SK-N-SH (cell line): ENCODE data around the gene OSBPL9. TPM values are rescaled to one million over a fixed set of nuclear protein-coding genes. Genes with fewer than 3 reads are reported as not detected.

Experiments used
- CTCF ChIA-PET: fragments of 300-600, 350-600 bp; formaldehyde crosslinking; extraction: SDS; loops from one replicate; lab custom pipeline; 2021; lab: Yijun Ruan, JAX
- POLR2A ChIA-PET: fragments of 350-600 bp; sonication (Branson Sonifier 250); formaldehyde crosslinking; extraction: SDS; loops from one replicate; lab custom pipeline; 2020; ENCODE audit warnings: antibody characterized with exemption, inconsistent platforms; lab: Yijun Ruan, JAX
- DNase-seq: peaks from one replicate; pipeline ENCODE4 v3.0.0; 2012
- H2AFZ ChIP-seq: fragments of 200-600 bp; sonication (generic); 2 replicates; pipeline ENCODE4 v1.8.1; 2016; ENCODE audit warnings: antibody characterized with exemption, mild to moderate bottlenecking, low read depth
- H3F3A ChIP-seq: fragments of 200-600 bp; sonication (generic); replicated peaks from 2 replicates; pipeline ENCODE3; 2016; ENCODE audit warnings: antibody characterized with exemption, mild to moderate bottlenecking; ENCODE audit not compliant: insufficient read depth
- H3K27ac ChIP-seq, 2 experiments: fragments of 200-500 bp in 1 of 2; fragments of 200-600 bp in 1 of 2; sonication (Bioruptor generic) in 1 of 2; sonication (generic), shearing (Covaris generic) in 1 of 2; 2 replicates each; pipeline versions ENCODE4 v1.5.1 to v1.6.1; 2014 to 2016; ENCODE audit warnings: low read depth in 2 of 2, inconsistent platforms in 1 of 2, low read length in 1 of 2, mild to moderate bottlenecking in 1 of 2, mixed read lengths in 1 of 2
- H3K27me3 ChIP-seq: fragments of 200-600 bp; sonication (generic), shearing (Covaris generic); 2 replicates; pipeline ENCODE4 v1.6.1; 2016; ENCODE audit warnings: mixed run types; ENCODE audit not compliant: insufficient read depth
- H3K36me3 ChIP-seq, 2 experiments: fragments of 200-500 bp in 1 of 2; fragments of 200-600 bp in 1 of 2; sonication (Bioruptor generic) in 1 of 2; sonication (generic) in 1 of 2; replicated peaks in 1 of 2; 2 replicates each; pipeline versions ENCODE3 to v1.5.1; 2014 to 2016; ENCODE audit warnings: low read length in 1 of 2, mild to moderate bottlenecking in 1 of 2; ENCODE audit not compliant: insufficient read depth in 2 of 2, control insufficient read depth in 1 of 2
- H3K4me1 ChIP-seq, 2 experiments: fragments of 200-500 bp in 1 of 2; fragments of 200-600 bp in 1 of 2; sonication (Bioruptor generic) in 1 of 2; sonication (generic), shearing (Covaris generic) in 1 of 2; 2 replicates each; pipeline versions ENCODE4 v1.5.1 to v1.6.1; 2014 to 2016; ENCODE audit warnings: low read depth in 1 of 2, low read length in 1 of 2, mixed run types in 1 of 2; ENCODE audit not compliant: insufficient read depth in 2 of 2, control insufficient read depth in 1 of 2
- H3K4me2 ChIP-seq: fragments of 200-600 bp; sonication (generic), shearing (Covaris generic); 2 replicates; pipeline ENCODE4 v1.6.1; 2017; ENCODE audit warnings: mixed run types
- H3K4me3 ChIP-seq, 2 experiments: fragments of 200-500 bp in 1 of 2; fragments of 200-600 bp in 1 of 2; sonication (Bioruptor generic) in 1 of 2; sonication (generic), shearing (Covaris generic) in 1 of 2; 2 replicates each; pipeline versions ENCODE4 v1.5.1 to v1.8.1; 2014 to 2016; ENCODE audit warnings: low read depth in 2 of 2, inconsistent platforms in 1 of 2, low read length in 1 of 2, mild to moderate bottlenecking in 1 of 2, mixed read lengths in 1 of 2, moderate library complexity in 1 of 2
- H3K79me2 ChIP-seq: fragments of 200-600 bp; sonication (generic); 2 replicates; pipeline ENCODE4 v1.8.1; 2017; ENCODE audit warnings: mild to moderate bottlenecking; ENCODE audit not compliant: insufficient read depth
- H3K9ac ChIP-seq: fragments of 200-600 bp; sonication (generic); 2 replicates; pipeline ENCODE4 v1.6.1; 2017; ENCODE audit warnings: mixed run types
- H3K9me2 ChIP-seq: fragments of 200-600 bp; sonication (generic); 2 replicates; pipeline ENCODE4 v1.6.1; 2017; ENCODE audit warnings: mixed run types
- H3K9me3 ChIP-seq: fragments of 200-600 bp; sonication (generic); 2 replicates; pipeline ENCODE4 v1.6.1; 2017; ENCODE audit warnings: mixed run types, mild to moderate bottlenecking, moderate library complexity
- H4K20me1 ChIP-seq: fragments of 200-600 bp; sonication (generic); 2 replicates; pipeline ENCODE4 v1.6.1; 2017; ENCODE audit warnings: mild to moderate bottlenecking, mixed run types; ENCODE audit not compliant: insufficient read depth
- EZH2phosphoT487 ChIP-seq: fragments of 200-600 bp; sonication (generic); IDR thresholded peaks from 2 replicates; pipeline ENCODE4 v1.6.1; 2017; ENCODE audit warnings: low read depth, mixed run types, mild to moderate bottlenecking, antibody characterized with exemption, moderate library complexity, borderline replicate concordance
- FOSL2 ChIP-seq: IDR thresholded peaks from 2 replicates; pipeline ENCODE4 v1.4.0; 2012; ENCODE audit warnings: low read depth, mild to moderate bottlenecking, moderate library complexity, borderline replicate concordance
- FOXJ3 ChIP-seq: sonication (generic); formaldehyde crosslinking; IDR thresholded peaks from 2 replicates; pipeline ENCODE4 v1.5.1; 2020; ENCODE audit warnings: mild to moderate bottlenecking, missing genetic modification reagents
- FOXM1 ChIP-seq: IDR thresholded peaks from 2 replicates; pipeline ENCODE4 v1.4.0; 2012; ENCODE audit warnings: low read depth, mild to moderate bottlenecking
- JUND ChIP-seq: IDR thresholded peaks from 2 replicates; pipeline ENCODE4 v1.4.0; 2012
- MEF2A ChIP-seq: IDR thresholded peaks from 2 replicates; pipeline ENCODE4 v1.4.0; 2012; ENCODE audit warnings: low read depth, borderline replicate concordance
- TEAD4 ChIP-seq: IDR thresholded peaks from 2 replicates; pipeline ENCODE4 v1.4.0; 2012; ENCODE audit warnings: mild to moderate bottlenecking, borderline replicate concordance; ENCODE audit not compliant: insufficient read depth
- ZBTB33 ChIP-seq: IDR thresholded peaks from 2 replicates; pipeline ENCODE4 v1.4.0; 2012; ENCODE audit warnings: low read depth, borderline replicate concordance
- WGBS: methylation state at CpG from one replicate; pipeline ENCODE4 v1.1.6; 2017; ENCODE audit warnings: low lambda C conversion rate; 5-methylcytosine and 5-hydroxymethylcytosine counted together
- polyA plus RNA-seq, 3 experiments: library from polyadenylated mRNA; depleted of rRNA; stranded (reverse); fragments of >200 nt; gene quantifications; 2 replicates each; pipeline ENCODE4 v1.2.3, GENCODE V29; 2012
- TF ChIP-seq, protein P1 (sequence below): IDR thresholded peaks from 2 replicates; pipeline ENCODE4 v1.6.1; 2012; ENCODE audit warnings: mild to moderate bottlenecking, low read depth, low read length, moderate library complexity
- TF ChIP-seq, protein P2 (sequence below): IDR thresholded peaks from 2 replicates; pipeline ENCODE4 v1.4.0; 2012; ENCODE audit warnings: low read depth

OSBPL9 gene
- polyA plus RNA-seq, 1 of the 3 experiments (the other 2 are of a cell fraction), result 43.9 TPM

DNA sequence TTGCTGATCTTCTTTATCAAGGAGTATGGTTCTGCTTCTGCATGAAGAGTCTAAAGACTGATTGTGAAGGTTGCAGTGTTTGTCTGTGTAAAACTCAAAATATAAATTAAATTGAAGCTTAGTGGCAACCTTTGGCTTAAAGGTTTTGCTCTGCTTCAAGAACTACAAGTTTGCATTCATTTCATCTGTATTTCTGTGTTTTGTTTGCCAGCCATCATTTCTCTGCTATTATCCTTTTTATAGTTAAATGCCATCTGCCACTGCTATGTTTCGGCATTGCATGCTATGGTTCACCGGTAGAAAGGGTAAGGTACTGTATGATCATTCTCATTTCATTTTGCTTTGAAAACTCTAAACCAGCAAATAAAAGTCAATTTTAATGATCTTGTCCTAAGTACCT, 52.9 kb downstream of the OSBPL9 start:
- ChIA-PET POLR2A (no interaction called here), CTCF (no interaction called here)
- no peak for DNase-seq
- WGBS, result 84% methylated on average over 2 of the region's 2 CpGs
- no peak for TF ChIP-seq FOXJ3 (CRISPR knock-in tag)
- TF ChIP-seq ZBTB33, result no peak
- no peak for TF ChIP-seq FOXM1
- TF ChIP-seq FOSL2, result no peak
- TF ChIP-seq JUND, result no peak
- TF ChIP-seq, protein P1, sequence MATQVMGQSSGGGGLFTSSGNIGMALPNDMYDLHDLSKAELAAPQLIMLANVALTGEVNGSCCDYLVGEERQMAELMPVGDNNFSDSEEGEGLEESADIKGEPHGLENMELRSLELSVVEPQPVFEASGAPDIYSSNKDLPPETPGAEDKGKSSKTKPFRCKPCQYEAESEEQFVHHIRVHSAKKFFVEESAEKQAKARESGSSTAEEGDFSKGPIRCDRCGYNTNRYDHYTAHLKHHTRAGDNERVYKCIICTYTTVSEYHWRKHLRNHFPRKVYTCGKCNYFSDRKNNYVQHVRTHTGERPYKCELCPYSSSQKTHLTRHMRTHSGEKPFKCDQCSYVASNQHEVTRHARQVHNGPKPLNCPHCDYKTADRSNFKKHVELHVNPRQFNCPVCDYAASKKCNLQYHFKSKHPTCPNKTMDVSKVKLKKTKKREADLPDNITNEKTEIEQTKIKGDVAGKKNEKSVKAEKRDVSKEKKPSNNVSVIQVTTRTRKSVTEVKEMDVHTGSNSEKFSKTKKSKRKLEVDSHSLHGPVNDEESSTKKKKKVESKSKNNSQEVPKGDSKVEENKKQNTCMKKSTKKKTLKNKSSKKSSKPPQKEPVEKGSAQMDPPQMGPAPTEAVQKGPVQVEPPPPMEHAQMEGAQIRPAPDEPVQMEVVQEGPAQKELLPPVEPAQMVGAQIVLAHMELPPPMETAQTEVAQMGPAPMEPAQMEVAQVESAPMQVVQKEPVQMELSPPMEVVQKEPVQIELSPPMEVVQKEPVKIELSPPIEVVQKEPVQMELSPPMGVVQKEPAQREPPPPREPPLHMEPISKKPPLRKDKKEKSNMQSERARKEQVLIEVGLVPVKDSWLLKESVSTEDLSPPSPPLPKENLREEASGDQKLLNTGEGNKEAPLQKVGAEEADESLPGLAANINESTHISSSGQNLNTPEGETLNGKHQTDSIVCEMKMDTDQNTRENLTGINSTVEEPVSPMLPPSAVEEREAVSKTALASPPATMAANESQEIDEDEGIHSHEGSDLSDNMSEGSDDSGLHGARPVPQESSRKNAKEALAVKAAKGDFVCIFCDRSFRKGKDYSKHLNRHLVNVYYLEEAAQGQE, result no peak
- TF ChIP-seq, protein P2, sequence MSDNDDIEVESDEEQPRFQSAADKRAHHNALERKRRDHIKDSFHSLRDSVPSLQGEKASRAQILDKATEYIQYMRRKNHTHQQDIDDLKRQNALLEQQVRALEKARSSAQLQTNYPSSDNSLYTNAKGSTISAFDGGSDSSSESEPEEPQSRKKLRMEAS, result no peak
- no peak for TF ChIP-seq EZH2phosphoT487
- no peak for TF ChIP-seq TEAD4
- TF ChIP-seq MEF2A, result no peak
- peaks cover 10 to 15% of the 10 kb centered on the region in 2 experiments; a peak in 3 of 4 replicates for H3K4me1 ChIP-seq
- no peaks in the 10 kb centered on the region for H3K9me2 ChIP-seq
- H3F3A ChIP-seq, result peaks cover 11% of the 10 kb centered on the region
- H4K20me1 ChIP-seq, result no peaks in the 10 kb centered on the region
- no peaks in the 10 kb centered on the region for H3K9me3 ChIP-seq
- H3K27ac ChIP-seq, result peak overlapping the region; percentile 6 to 48; a peak in 2 of 4 replicates
- no peak overlapping the region for H3K4me3 ChIP-seq
- H3K79me2 ChIP-seq, result peaks cover 55% of the 10 kb centered on the region
- H3K4me2 ChIP-seq, result no peak overlapping the region
- no peaks in the 10 kb centered on the region for H3K36me3 ChIP-seq
- H3K27me3 ChIP-seq, result no peaks in the 10 kb centered on the region
- H2AFZ ChIP-seq, result no peak overlapping the region
- no peak overlapping the region for H3K9ac ChIP-seq
